ENCODE results near the gene SLC33A1. TPM values are rescaled to one million over a fixed set of nuclear protein-coding genes. Genes with fewer than 3 reads are reported as not detected.

SLC33A1 gene
- total and polyA plus RNA-seq, 2 of the 13 experiments (the other 11 are each of a cell fraction or from before 2014, with no cell fraction given), result 20.0 to 32.1 TPM

DNA sequence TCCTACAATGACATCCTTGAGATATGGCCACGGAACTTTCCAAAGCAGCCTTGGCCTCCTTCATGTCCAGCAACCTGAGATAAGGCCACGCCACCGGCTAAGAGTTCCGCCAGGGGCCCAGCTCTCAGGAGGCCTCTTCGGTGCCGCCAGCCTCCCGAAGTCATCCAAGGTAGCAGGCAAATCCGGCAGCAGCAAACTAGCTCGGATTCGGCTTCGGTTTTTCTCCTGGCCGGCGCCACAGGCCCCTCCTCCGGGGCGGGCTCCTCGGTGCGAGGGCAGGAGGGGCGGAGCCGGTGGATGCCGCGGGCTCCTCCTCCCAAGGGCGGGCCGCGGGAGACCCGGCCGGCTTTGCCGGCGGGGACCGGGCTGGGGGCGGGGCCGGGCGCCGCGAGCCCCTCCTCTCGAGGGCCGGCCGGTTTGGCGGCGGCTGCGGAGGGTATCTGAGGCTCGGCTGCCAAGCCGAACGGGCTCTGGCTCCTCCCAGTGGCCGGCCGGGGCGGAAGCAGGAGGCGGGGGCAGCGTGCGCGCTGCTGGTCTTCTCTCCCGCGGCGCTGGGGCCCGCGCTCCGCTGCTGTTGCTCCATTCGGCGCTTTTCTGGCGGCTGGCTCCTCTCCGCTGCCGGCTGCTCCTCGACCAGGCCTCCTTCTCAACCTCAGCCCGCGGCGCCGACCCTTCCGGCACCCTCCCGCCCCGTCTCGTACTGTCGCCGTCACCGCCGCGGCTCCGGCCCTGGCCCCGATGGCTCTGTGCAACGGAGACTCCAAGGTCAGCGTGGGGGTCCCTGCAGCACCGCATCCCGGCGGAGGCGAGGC is 16.1 kb upstream of the SLC33A1 start, which contains the start of gene GMPS (continued):
- TF ChIP-seq LRRFIP1 (CRISPR knock-in tag; conservative IDR thresholded peaks at IDR 0.05) (no peak), RARG (CRISPR knock-in tag; IDR thresholded peaks at IDR 0.05; ENCODE audit: low read depth) (no peak), ZNF557 (CRISPR knock-in tag; IDR thresholded peaks at IDR 0.05) (no peak), ZBTB40 (IDR thresholded peaks at IDR 0.05) (no peak), ZBTB40 (CRISPR knock-in tag; IDR thresholded peaks at IDR 0.05) (peak; percentile 18), POLR2AphosphoS5 (IDR thresholded peaks at IDR 0.05; ENCODE audit: low read depth, low read length) (peak; percentile 65), ZNF335 (CRISPR knock-in tag; IDR thresholded peaks at IDR 0.05) (peak; percentile 63; the same call in 1 of the 2 replicates), TEAD3 (CRISPR knock-in tag; optimal IDR thresholded peaks at IDR 0.05; ENCODE audit: borderline replicate concordance) (peak; percentile 30), HIVEP1 (CRISPR knock-in tag; IDR thresholded peaks at IDR 0.05) (no peak), NCOR1 (IDR thresholded peaks at IDR 0.05; ENCODE audit: borderline replicate concordance, low read length) (no peak; the same call in 1 of the 2 replicates), ZNF12 (CRISPR knock-in tag; IDR thresholded peaks at IDR 0.05) (peak; percentile 45; the same call in 1 of the 2 replicates), ZNF546 (CRISPR knock-in tag; conservative IDR thresholded peaks at IDR 0.05) (no peak; the same call in 1 of the 2 replicates), ZNF816 (CRISPR knock-in tag; IDR thresholded peaks at IDR 0.05; ENCODE audit: borderline replicate concordance) (peak; percentile 75; the same call in 1 of the 2 replicates), ZBTB7A (CRISPR knock-in tag; IDR thresholded peaks at IDR 0.05) (no peak), ZNF780A (CRISPR knock-in tag; IDR thresholded peaks at IDR 0.05) (no peak), NFIC (IDR thresholded peaks at IDR 0.05; ENCODE audit: low read length) (no peak), ZNF879 (CRISPR knock-in tag; IDR thresholded peaks at IDR 0.05) (no peak; the same call in 1 of the 2 replicates), BHLHE40 (IDR thresholded peaks at IDR 0.05; ENCODE audit: low read length) (no peak), ZNF841 (CRISPR knock-in tag; IDR thresholded peaks at IDR 0.05; ENCODE audit: borderline replicate concordance) (no peak)
